ENCODE measurements around the gene MCM7. TPM values are rescaled to one million over a fixed set of nuclear protein-coding genes. Genes with fewer than 3 reads are reported as not detected.
A peak's percentile ranks its signal among the peaks of the same experiment; 100 is the strongest.

MCM7 gene
- total RNA-seq, 2 donors from 2014 or later, result 219 to 242 TPM

DNA sequence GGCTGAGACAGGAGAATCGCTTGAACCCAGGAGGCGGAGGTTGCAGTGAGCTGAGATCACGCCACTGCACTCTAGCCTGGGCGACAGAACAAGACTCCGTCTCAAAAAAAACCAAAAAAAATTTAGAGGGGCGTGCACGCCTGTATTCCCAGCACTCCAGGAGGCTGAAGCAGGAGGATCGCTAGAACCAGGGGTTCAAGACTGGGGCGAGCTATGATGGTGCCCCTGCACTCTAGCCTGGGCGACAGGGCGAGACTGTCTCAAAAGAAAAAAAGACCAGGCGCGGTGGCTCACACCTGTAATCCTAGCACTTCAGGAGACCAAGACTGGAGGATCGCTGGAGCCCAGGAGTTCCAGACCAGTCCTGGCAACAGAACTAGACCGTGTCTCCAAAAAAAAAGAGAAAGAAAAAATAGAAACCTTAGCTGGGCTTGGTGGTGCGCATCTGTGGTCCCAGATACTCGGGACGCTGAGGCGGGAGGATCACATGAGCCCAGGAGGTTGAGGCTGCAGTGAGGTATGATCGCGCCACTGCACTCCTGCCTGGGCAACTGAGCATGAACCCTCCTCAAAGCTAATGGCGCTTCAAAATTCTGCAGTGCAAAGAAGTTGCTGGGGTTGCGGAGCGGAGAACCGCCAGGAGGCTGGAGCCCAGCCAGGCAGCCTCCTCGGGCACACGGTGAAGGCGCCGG lies 25.2 kb upstream of the MCM7 start:
- Histone ChIP-seq H3K27ac (ENCODE audit: low read depth, low read length) (peak overlapping the region; percentile 92), H3K9me3 (ENCODE audit: control insufficient read depth, low read length) (no peaks in the 10 kb centered on the region), H3K4me1 (ENCODE audit: control insufficient read depth, insufficient read depth, low read length) (no peaks in the 10 kb centered on the region), H3K27me3 (ENCODE audit: control insufficient read depth, insufficient read depth, low read length, poor library complexity, severe bottlenecking) (peaks cover 12% of the 10 kb centered on the region), H3K4me3 (ENCODE audit: low read length) (peak overlapping the region; percentile 85), H3K36me3 (ENCODE audit: control insufficient read depth, insufficient read depth, low read length) (peaks cover 5% of the 10 kb centered on the region), H3K9ac (ENCODE audit: extremely low read depth, low read length, poor library complexity, severe bottlenecking) (peak overlapping the region; percentile 88)
- Mint-ChIP-seq H3K4me3 (peak overlapping the region; percentile 96), H3K4me1 (peaks cover 6% of the 10 kb centered on the region), H3K27ac (peak overlapping the region; percentile 99), H3K9me3 (no peaks in the 10 kb centered on the region), H3K36me3 (ENCODE audit: low read depth) (peaks cover 6% of the 10 kb centered on the region), H3K27me3 (ENCODE audit: insufficient read depth) (peaks cover 21% of the 10 kb centered on the region)
- DNase-seq, result no peak
- WGBS, 2 experiments (ENCODE audit: insufficient coverage in 1 of 2, insufficient read length in 1 of 2), result 24 to 29% methylated on average over 21 to 29 of the region's 29 CpGs
- TF ChIP-seq CTCF (conservative IDR thresholded peaks at IDR 0.05), result peak; percentile 29

- Histone ChIP-seq H3K27me3 (ENCODE audit: control insufficient read depth, insufficient read depth, low read length, poor library complexity, severe bottlenecking) (peaks cover 12% of the 10 kb centered on the region), H3K4me3 (ENCODE audit: low read length) (no peak overlapping the region), H3K9ac (ENCODE audit: extremely low read depth, low read length, poor library complexity, severe bottlenecking) (no peak overlapping the region), H3K4me1 (ENCODE audit: control insufficient read depth, insufficient read depth, low read length) (no peaks in the 10 kb centered on the region), H3K9me3 (ENCODE audit: control insufficient read depth, low read length) (no peaks in the 10 kb centered on the region), H3K27ac (ENCODE audit: low read depth, low read length) (no peak overlapping the region), H3K36me3 (ENCODE audit: control insufficient read depth, insufficient read depth, low read length) (peaks cover 5% of the 10 kb centered on the region)
- H3K27ac Mint-ChIP-seq, result no peak overlapping the region
- peaks cover 6% of the 10 kb centered on the region for H3K36me3 Mint-ChIP-seq (ENCODE audit: low read depth)
- TF ChIP-seq CTCF (conservative IDR thresholded peaks at IDR 0.05), result no peak
- peaks cover 18% of the 10 kb centered on the region for H3K27me3 Mint-ChIP-seq (ENCODE audit: insufficient read depth)
- H3K4me1 Mint-ChIP-seq, result peaks cover 6% of the 10 kb centered on the region
- peak overlapping the region; percentile 96 for H3K4me3 Mint-ChIP-seq
- no peak for DNase-seq
- H3K9me3 Mint-ChIP-seq, result no peaks in the 10 kb centered on the region
- 88 to 99% methylated on average over 2 to 4 of the region's 4 CpGs for WGBS, 2 experiments (ENCODE audit: insufficient coverage in 1 of 2, insufficient read length in 1 of 2)
Measured at GRCh38 chr7:100124301-100125230, 23.4 kb upstream of the MCM7 start.

DNA sequence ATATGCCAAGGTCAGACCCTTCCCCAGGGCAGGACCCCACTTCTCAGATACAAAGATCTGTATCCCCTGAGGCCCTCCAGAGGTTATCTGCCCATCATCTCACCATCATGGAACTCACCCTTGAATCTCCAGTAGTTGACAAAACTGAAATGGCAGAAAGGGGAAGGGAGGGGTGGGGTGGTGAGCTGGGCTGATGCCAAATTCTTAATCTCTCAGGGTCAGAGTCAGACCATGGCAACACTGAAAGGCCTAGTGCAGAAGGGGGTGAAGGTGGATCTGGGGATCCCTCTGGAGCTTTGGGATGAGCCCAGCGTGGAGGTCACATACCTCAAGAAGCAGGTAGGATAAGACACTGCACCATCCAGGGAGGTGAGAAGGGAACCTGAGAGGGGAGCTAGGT lies 21.4 kb upstream of the MCM7 start:
- DNase-seq, result no peak
- no peak for TF ChIP-seq CTCF (conservative IDR thresholded peaks at IDR 0.05)
- H3K4me3 ChIP-seq (ENCODE audit: low read length), result no peak overlapping the region
- peaks cover 6% of the 10 kb centered on the region for H3K36me3 Mint-ChIP-seq (ENCODE audit: low read depth)
- no peaks in the 10 kb centered on the region for H3K9me3 Mint-ChIP-seq
- peaks cover 8% of the 10 kb centered on the region for H3K4me1 Mint-ChIP-seq
- no peaks in the 10 kb centered on the region for H3K4me1 ChIP-seq (ENCODE audit: control insufficient read depth, insufficient read depth, low read length)
- H3K36me3 ChIP-seq (ENCODE audit: control insufficient read depth, insufficient read depth, low read length), result peaks cover 5% of the 10 kb centered on the region
- H3K9ac ChIP-seq (ENCODE audit: extremely low read depth, low read length, poor library complexity, severe bottlenecking), result no peak overlapping the region
- no peaks in the 10 kb centered on the region for H3K27me3 Mint-ChIP-seq (ENCODE audit: insufficient read depth)
- no peak overlapping the region for H3K4me3 Mint-ChIP-seq
- H3K27ac Mint-ChIP-seq, result no peak overlapping the region
- no peaks in the 10 kb centered on the region for H3K27me3 ChIP-seq (ENCODE audit: control insufficient read depth, insufficient read depth, low read length, poor library complexity, severe bottlenecking)
- no peaks in the 10 kb centered on the region for H3K9me3 ChIP-seq (ENCODE audit: control insufficient read depth, low read length)
- 90 to 100% methylated on average over 1 of the region's 1 CpG for WGBS, 2 experiments (ENCODE audit: insufficient coverage in 1 of 2, insufficient read length in 1 of 2)
- no peak overlapping the region for H3K27ac ChIP-seq (ENCODE audit: low read depth, low read length)
